HCT116 (cell line): ENCODE measurements around the gene TMEM178B. TPM values are rescaled to one million over a fixed set of nuclear protein-coding genes. Genes with fewer than 3 reads are reported as not detected.

ENCODE experiments used
- ATAC-seq: fragments of 200-7000 bp; cut with Tn5 transposase; 2 replicates; pipeline ENCODE4 v1.9.1; 2020; ENCODE audit warnings: mild to moderate bottlenecking, moderate library complexity
- BruUV-seq: library from RNA; stranded (reverse); fragments of 400-500 nt; replicated peaks from 2 replicates; lab custom pipeline; 2021; lab: Mats Ljungman, UMichigan
- CTCF ChIA-PET: fragments of 300-600 bp; sonication (Branson Sonifier 250); formaldehyde crosslinking; loops from one replicate; lab custom pipeline; 2021; ENCODE audit warnings: antibody characterized with exemption; lab: Charles Lee
- POLR2A ChIA-PET: fragments of 300-600, 350-600 bp; sonication (Branson Sonifier 250); formaldehyde crosslinking; loops from one replicate; lab custom pipeline; 2021; ENCODE audit warnings: antibody characterized with exemption; lab: Charles Lee
- RAD21 ChIA-PET, 2 experiments: fragments of 300-600 bp; sonication (Branson Sonifier 250); formaldehyde crosslinking; loops; one replicate each; lab custom pipeline; 2023; ENCODE audit warnings: low total read pairs in 2 of 2; ENCODE audit not compliant: uncharacterized antibody in 2 of 2, unreplicated experiment in 2 of 2, low non-redundant PET in 1 of 2; lab: Charles Lee
- DNase-seq: peaks from one replicate; pipeline ENCODE4 v3.0.0-alpha.2; 2010; ENCODE audit warnings: low read depth, low spot score
- H2AFZ ChIP-seq: fragments of 200-600 bp; shearing (Covaris generic), sonication (generic); 2 replicates; pipeline ENCODE4 v1.6.1; 2017; ENCODE audit warnings: low read depth, mixed run types, mixed read lengths, antibody characterized with exemption, low read length; ENCODE audit not compliant: poor library complexity, severe bottlenecking
- H3K27ac ChIP-seq: 2 replicates; pipeline ENCODE4 v1.5.1; 2012; ENCODE audit warnings: low read depth, low read length
- H3K27me3 ChIP-seq: fragments of 200-600 bp; sonication (generic); 2 replicates; pipeline ENCODE4 v1.6.1; 2016; ENCODE audit warnings: mixed run types, low read length, mixed read lengths; ENCODE audit not compliant: insufficient read depth
- H3K36me3 ChIP-seq, 2 experiments: fragments of 200-500 bp in 1 of 2; fragments of 200-600 bp in 1 of 2; sonication (Bioruptor generic) in 1 of 2; sonication (generic) in 1 of 2; 2 replicates each; pipeline versions ENCODE4 v1.5.1 to v1.6.1; 2014 to 2016; ENCODE audit warnings: low read length in 2 of 2, inconsistent platforms in 1 of 2, mixed read lengths in 1 of 2, mixed run types in 1 of 2; ENCODE audit not compliant: insufficient read depth in 2 of 2, control insufficient read depth in 1 of 2
- H3K4me1 ChIP-seq, 2 experiments: fragments of 200-600 bp in 1 of 2; sonication (generic) in 1 of 2; 2 replicates each; pipeline versions ENCODE4 v1.5.1 to v1.6.1; 2012 to 2017; ENCODE audit warnings: low read length in 2 of 2, inconsistent platforms in 1 of 2, mild to moderate bottlenecking in 1 of 2, mixed read lengths in 1 of 2, mixed run types in 1 of 2, moderate library complexity in 1 of 2; ENCODE audit not compliant: insufficient read depth in 2 of 2, control insufficient read depth in 1 of 2
- H3K4me2 ChIP-seq: fragments of 200-600 bp; sonication (generic); 2 replicates; pipeline ENCODE4 v1.6.1; 2017; ENCODE audit warnings: mixed run types, low read length, mixed read lengths
- H3K4me3 ChIP-seq, 2 experiments: fragments of 200-600 bp in 1 of 2; sonication (generic) in 1 of 2; replicated peaks in 1 of 2; 2 replicates each; pipeline ENCODE4 v1.5.1; 2011 to 2016; ENCODE audit warnings: low read length in 2 of 2, control low read depth in 1 of 2, low read depth in 1 of 2, mild to moderate bottlenecking in 1 of 2, mixed read lengths in 1 of 2, mixed run types in 1 of 2
- H3K79me2 ChIP-seq: fragments of 200-600 bp; sonication (generic); 2 replicates; pipeline ENCODE4 v1.6.1; 2017; ENCODE audit warnings: mild to moderate bottlenecking, mixed run types, low read length, moderate library complexity, mixed read lengths; ENCODE audit not compliant: insufficient read depth
- H3K9ac ChIP-seq: fragments of 200-600 bp; sonication (generic); 2 replicates; pipeline ENCODE4 v1.6.1; 2016; ENCODE audit warnings: low read length, mixed read lengths
- H3K9me2 ChIP-seq: fragments of 200-600 bp; sonication (generic), shearing (Covaris generic); 2 replicates; pipeline ENCODE4 v1.6.1; 2017; ENCODE audit warnings: mixed run types, mild to moderate bottlenecking, moderate library complexity; ENCODE audit not compliant: insufficient read depth
- H3K9me3 ChIP-seq, 2 experiments: fragments of 200-500 bp in 1 of 2; fragments of 200-600 bp in 1 of 2; sonication (Bioruptor generic) in 1 of 2; sonication (generic) in 1 of 2; 2 replicates each; pipeline ENCODE4 v1.6.1; 2014 to 2017; ENCODE audit warnings: low read length in 2 of 2, mixed read lengths in 2 of 2, inconsistent platforms in 1 of 2, low read depth in 1 of 2, mild to moderate bottlenecking in 1 of 2, mixed run types in 1 of 2, moderate library complexity in 1 of 2; ENCODE audit not compliant: control insufficient read depth in 1 of 2, insufficient read depth in 1 of 2
- H4K20me1 ChIP-seq: fragments of 200-600 bp; sonication (generic), shearing (Covaris generic); 2 replicates; pipeline ENCODE4 v1.6.1; 2017; ENCODE audit warnings: mixed run types, mild to moderate bottlenecking, moderate library complexity; ENCODE audit not compliant: insufficient read depth
- CBX3 ChIP-seq: IDR thresholded peaks from 2 replicates; pipeline ENCODE4 v1.6.1; 2012; ENCODE audit warnings: low read depth
- CEBPB ChIP-seq: IDR thresholded peaks from 2 replicates; pipeline ENCODE4 v1.6.1; 2012; ENCODE audit warnings: low read depth
- ELF1 ChIP-seq: IDR thresholded peaks from 2 replicates; pipeline ENCODE4 v1.6.1; 2012; ENCODE audit warnings: low read depth, borderline replicate concordance
- EZH2 ChIP-seq: fragments of 200-600 bp; sonication (generic); IDR thresholded peaks from 2 replicates; pipeline ENCODE4 v1.6.1; 2017; ENCODE audit warnings: antibody characterized with exemption, mixed run types
- EZH2phosphoT487 ChIP-seq: fragments of 200-600 bp; IDR thresholded peaks from 2 replicates; pipeline ENCODE4 v1.6.1; 2018; ENCODE audit warnings: antibody characterized with exemption, borderline replicate concordance
- JUND ChIP-seq: IDR thresholded peaks from 2 replicates; pipeline ENCODE4 v1.6.1; 2012
- POLR2A ChIP-seq: IDR thresholded peaks from 2 replicates; pipeline ENCODE4 v1.7.0; 2011; ENCODE audit warnings: borderline replicate concordance; ENCODE audit not compliant: insufficient read depth, insufficient read length; ENCODE audit errors: extremely low read depth
- RAD21 ChIP-seq: IDR thresholded peaks from 2 replicates; pipeline ENCODE4 v1.6.1; 2012; ENCODE audit warnings: low read depth, mild to moderate bottlenecking
- SP1 ChIP-seq: IDR thresholded peaks from 2 replicates; pipeline ENCODE4 v1.6.1; 2012; ENCODE audit warnings: low read depth
- SRF ChIP-seq: IDR thresholded peaks from 2 replicates; pipeline ENCODE4 v1.6.1; 2012; ENCODE audit warnings: low read depth
- TCF7L2 ChIP-seq: IDR thresholded peaks from 2 replicates; pipeline ENCODE4 v1.7.0; 2011; ENCODE audit warnings: borderline replicate concordance, inconsistent platforms; ENCODE audit not compliant: insufficient read depth, insufficient read length; ENCODE audit errors: extremely low read depth
- ZFX ChIP-seq: fragments of 450-650 bp; IDR thresholded peaks from 2 replicates; pipeline ENCODE4 v1.6.1; 2017
- ZNF274 ChIP-seq: fragments of 200-500 bp; sonication (Bioruptor generic); IDR thresholded peaks from 2 replicates; pipeline ENCODE4 v1.6.1; 2014; ENCODE audit warnings: mild to moderate bottlenecking, low read depth, low read length, inconsistent platforms
- intact Hi-C: fragments of 100-400 bp; cut with micrococcal nuclease; formaldehyde crosslinking; loops from 2 replicates; pipeline ENCODE4 v1.10.0; 2022
- total RNA-seq: library from RNA; stranded (reverse); gene quantifications from one replicate; pipeline ENCODE4 v1.2.1, GENCODE V29; 2021; ENCODE audit not compliant: unreplicated experiment
- TF ChIP-seq, protein P1 (sequence below), 3 experiments: fragments of 200-600 bp in 1 of 3; sonication (generic) in 1 of 3; IDR thresholded peaks in 2 of 3; conservative IDR thresholded peaks in 1 of 3; 2 replicates each; pipeline ENCODE4 v1.5.1; 2012 to 2017; ENCODE audit warnings: low read depth in 2 of 3, low read length in 2 of 3, antibody characterized with exemption in 1 of 3, borderline replicate concordance in 1 of 3, control low read depth in 1 of 3, mild to moderate bottlenecking in 1 of 3, mixed read lengths in 1 of 3, mixed run types in 1 of 3, moderate library complexity in 1 of 3; ENCODE audit not compliant: insufficient read depth in 1 of 3
- TF ChIP-seq, protein P2 (sequence below): IDR thresholded peaks from 2 replicates; pipeline ENCODE4 v1.6.1; 2011; ENCODE audit warnings: mild to moderate bottlenecking, low read length, moderate library complexity; ENCODE audit not compliant: insufficient replicate concordance; ENCODE audit errors: extremely low read depth
- TF ChIP-seq, protein P3 (sequence below): IDR thresholded peaks from 2 replicates; pipeline ENCODE4 v1.6.1; 2012
- TF ChIP-seq, protein P4 (sequence below): IDR thresholded peaks from 2 replicates; pipeline ENCODE4 v1.6.1; 2012; ENCODE audit warnings: low read depth

Gene TMEM178B
- total RNA-seq, 1 experiment from 2014 or later = 0.02 TPM

DNA sequence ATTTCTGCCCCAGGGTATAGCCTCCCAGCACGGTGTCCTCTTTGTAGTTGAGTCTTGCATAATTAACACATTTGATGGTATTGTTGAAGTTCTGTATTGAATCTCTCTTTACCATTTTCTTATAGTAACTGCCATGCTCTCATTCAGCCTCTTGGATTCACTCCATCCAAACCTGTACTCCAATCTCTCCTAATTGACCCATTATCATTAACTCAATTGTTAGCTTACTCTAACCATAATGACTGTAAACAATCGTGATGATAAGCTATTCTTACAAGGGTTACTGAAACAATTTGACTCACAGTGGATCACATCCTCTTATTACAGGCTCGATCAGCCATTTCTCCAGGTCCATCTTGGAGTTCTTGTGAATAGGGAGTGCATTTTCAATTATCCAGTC, 285.4 kb downstream of the TMEM178B start:
- RAD21 ChIA-PET = no interaction called here
- no peaks in the 10 kb centered on the region for H3K36me3 ChIP-seq
- H3K9ac ChIP-seq = no peak overlapping the region
- POLR2A ChIA-PET = no interaction called here
- no peaks in the 10 kb centered on the region for H3K9me2 ChIP-seq
- no peak for TF ChIP-seq CEBPB
- TF ChIP-seq ZNF274 = no peak
- no peak for TF ChIP-seq SRF
- TF ChIP-seq ZFX = no peak
- TF ChIP-seq, protein P1, sequence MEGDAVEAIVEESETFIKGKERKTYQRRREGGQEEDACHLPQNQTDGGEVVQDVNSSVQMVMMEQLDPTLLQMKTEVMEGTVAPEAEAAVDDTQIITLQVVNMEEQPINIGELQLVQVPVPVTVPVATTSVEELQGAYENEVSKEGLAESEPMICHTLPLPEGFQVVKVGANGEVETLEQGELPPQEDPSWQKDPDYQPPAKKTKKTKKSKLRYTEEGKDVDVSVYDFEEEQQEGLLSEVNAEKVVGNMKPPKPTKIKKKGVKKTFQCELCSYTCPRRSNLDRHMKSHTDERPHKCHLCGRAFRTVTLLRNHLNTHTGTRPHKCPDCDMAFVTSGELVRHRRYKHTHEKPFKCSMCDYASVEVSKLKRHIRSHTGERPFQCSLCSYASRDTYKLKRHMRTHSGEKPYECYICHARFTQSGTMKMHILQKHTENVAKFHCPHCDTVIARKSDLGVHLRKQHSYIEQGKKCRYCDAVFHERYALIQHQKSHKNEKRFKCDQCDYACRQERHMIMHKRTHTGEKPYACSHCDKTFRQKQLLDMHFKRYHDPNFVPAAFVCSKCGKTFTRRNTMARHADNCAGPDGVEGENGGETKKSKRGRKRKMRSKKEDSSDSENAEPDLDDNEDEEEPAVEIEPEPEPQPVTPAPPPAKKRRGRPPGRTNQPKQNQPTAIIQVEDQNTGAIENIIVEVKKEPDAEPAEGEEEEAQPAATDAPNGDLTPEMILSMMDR (IDR thresholded peaks at IDR 0.05 in 2 of 3, conservative IDR thresholded peaks at IDR 0.05 in 1 of 3; ENCODE audit: borderline replicate concordance in 1 of 3, insufficient read depth in 1 of 3, low read depth in 2 of 3, low read length in 2 of 3) = no peak
- no peak for TF ChIP-seq POLR2A
- no peak for TF ChIP-seq RAD21
- TF ChIP-seq EZH2phosphoT487 = no peak
- no peak for TF ChIP-seq SP1
- TF ChIP-seq, protein P2, sequence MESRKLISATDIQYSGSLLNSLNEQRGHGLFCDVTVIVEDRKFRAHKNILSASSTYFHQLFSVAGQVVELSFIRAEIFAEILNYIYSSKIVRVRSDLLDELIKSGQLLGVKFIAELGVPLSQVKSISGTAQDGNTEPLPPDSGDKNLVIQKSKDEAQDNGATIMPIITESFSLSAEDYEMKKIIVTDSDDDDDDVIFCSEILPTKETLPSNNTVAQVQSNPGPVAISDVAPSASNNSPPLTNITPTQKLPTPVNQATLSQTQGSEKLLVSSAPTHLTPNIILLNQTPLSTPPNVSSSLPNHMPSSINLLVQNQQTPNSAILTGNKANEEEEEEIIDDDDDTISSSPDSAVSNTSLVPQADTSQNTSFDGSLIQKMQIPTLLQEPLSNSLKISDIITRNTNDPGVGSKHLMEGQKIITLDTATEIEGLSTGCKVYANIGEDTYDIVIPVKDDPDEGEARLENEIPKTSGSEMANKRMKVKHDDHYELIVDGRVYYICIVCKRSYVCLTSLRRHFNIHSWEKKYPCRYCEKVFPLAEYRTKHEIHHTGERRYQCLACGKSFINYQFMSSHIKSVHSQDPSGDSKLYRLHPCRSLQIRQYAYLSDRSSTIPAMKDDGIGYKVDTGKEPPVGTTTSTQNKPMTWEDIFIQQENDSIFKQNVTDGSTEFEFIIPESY = no peak
- no peak for TF ChIP-seq CBX3
- TF ChIP-seq ELF1 = no peak
- TF ChIP-seq EZH2 = no peak
- no peak for TF ChIP-seq TCF7L2
- TF ChIP-seq, protein P3, sequence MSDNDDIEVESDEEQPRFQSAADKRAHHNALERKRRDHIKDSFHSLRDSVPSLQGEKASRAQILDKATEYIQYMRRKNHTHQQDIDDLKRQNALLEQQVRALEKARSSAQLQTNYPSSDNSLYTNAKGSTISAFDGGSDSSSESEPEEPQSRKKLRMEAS = no peak
- no peak for TF ChIP-seq JUND
- TF ChIP-seq, protein P4, sequence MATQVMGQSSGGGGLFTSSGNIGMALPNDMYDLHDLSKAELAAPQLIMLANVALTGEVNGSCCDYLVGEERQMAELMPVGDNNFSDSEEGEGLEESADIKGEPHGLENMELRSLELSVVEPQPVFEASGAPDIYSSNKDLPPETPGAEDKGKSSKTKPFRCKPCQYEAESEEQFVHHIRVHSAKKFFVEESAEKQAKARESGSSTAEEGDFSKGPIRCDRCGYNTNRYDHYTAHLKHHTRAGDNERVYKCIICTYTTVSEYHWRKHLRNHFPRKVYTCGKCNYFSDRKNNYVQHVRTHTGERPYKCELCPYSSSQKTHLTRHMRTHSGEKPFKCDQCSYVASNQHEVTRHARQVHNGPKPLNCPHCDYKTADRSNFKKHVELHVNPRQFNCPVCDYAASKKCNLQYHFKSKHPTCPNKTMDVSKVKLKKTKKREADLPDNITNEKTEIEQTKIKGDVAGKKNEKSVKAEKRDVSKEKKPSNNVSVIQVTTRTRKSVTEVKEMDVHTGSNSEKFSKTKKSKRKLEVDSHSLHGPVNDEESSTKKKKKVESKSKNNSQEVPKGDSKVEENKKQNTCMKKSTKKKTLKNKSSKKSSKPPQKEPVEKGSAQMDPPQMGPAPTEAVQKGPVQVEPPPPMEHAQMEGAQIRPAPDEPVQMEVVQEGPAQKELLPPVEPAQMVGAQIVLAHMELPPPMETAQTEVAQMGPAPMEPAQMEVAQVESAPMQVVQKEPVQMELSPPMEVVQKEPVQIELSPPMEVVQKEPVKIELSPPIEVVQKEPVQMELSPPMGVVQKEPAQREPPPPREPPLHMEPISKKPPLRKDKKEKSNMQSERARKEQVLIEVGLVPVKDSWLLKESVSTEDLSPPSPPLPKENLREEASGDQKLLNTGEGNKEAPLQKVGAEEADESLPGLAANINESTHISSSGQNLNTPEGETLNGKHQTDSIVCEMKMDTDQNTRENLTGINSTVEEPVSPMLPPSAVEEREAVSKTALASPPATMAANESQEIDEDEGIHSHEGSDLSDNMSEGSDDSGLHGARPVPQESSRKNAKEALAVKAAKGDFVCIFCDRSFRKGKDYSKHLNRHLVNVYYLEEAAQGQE = no peak
- TF ChIP-seq, all 23 proteins: peak for 0
- Histone ChIP-seq H3K27ac (no peak overlapping the region), H2AFZ (no peak overlapping the region), H3K79me2 (no peaks in the 10 kb centered on the region), H3K27me3 (0 out of 2 replicates have a peak, but pooled peaks cover 3% of the 10 kb centered on the region), H3K4me3 (no peak overlapping the region), H3K4me2 (no peak overlapping the region), H3K9me3 (no peaks in the 10 kb centered on the region), H3K4me1 (no peaks in the 10 kb centered on the region), H4K20me1 (no peaks in the 10 kb centered on the region)
- DNase-seq (no peak), ATAC-seq (no peak)
- CTCF ChIA-PET = no interaction called here
- intact Hi-C loops = no loop called here
- BruUV-seq = no TSS peak
